Stimulated activated CD4-positive, alpha-beta T cell treated with anti-CD3 and anti-CD28 coated beads, TNF-alpha, amount 100 ng/mL, for 1 hour (primary cell): ENCODE results near the gene ELMO1.
"Not testable (repeated sequence)": the region's sequence is repeated elsewhere in the genome, so short reads cannot be mapped to it uniquely, and the experiment has no call there.

ENCODE experiments used
- DNase-seq, 3 donors: peaks; one replicate each; pipeline ENCODE4 v3.0.0-alpha.2; 2020; ENCODE audit warnings: low read depth in 3 of 3, low spot score in 1 of 3

Gene ELMO1

GRCh38 chr7:36986948-36987724 is 461.5 kb downstream of the ELMO1 start:
- peak in 2 of 3 donors; percentile 9 to 50 for DNase-seq

GRCh38 chr7:36986511-36986933 is 462.1 kb downstream of the ELMO1 start:
- DNase-seq = no peak

GRCh38 chr7:36985866-36986400 is 462.7 kb downstream of the ELMO1 start:
- no peak for DNase-seq

GRCh38 chr7:36985316-36985715 is 463.3 kb downstream of the ELMO1 start:
- DNase-seq = no peak

GRCh38 chr7:36984710-36985312 is 463.9 kb downstream of the ELMO1 start:
- no peak for DNase-seq

GRCh38 chr7:36984041-36984521 is 464.6 kb downstream of the ELMO1 start:
- no peak for DNase-seq

- DNase-seq = no peak
Measured at GRCh38 chr7:36982766-36983165, 465.9 kb downstream of the ELMO1 start.

GRCh38 chr7:36979810-36980248 is 468.8 kb downstream of the ELMO1 start:
- DNase-seq = no peak

GRCh38 chr7:36978461-36978860 is 470.2 kb downstream of the ELMO1 start:
- no peak for DNase-seq

GRCh38 chr7:36977878-36978277 is 470.8 kb downstream of the ELMO1 start:
- DNase-seq = no peak

- DNase-seq = not testable (repeated sequence)
Measured at GRCh38 chr7:36973534-36973933, 475.1 kb downstream of the ELMO1 start.

GRCh38 chr7:36972140-36972518 is 476.5 kb downstream of the ELMO1 start:
- DNase-seq = no peak

GRCh38 chr7:36971515-36972139 is 477.0 kb downstream of the ELMO1 start:
- DNase-seq = no peak

- no peak for DNase-seq
Measured at GRCh38 chr7:36970551-36971514, 477.8 kb downstream of the ELMO1 start.

- no peak for DNase-seq
Measured at GRCh38 chr7:36969376-36969775, 479.3 kb downstream of the ELMO1 start.

GRCh38 chr7:36967387-36967786 is 481.3 kb downstream of the ELMO1 start:
- no peak for DNase-seq

GRCh38 chr7:36966636-36967035 is 482.0 kb downstream of the ELMO1 start:
- no peak for DNase-seq

GRCh38 chr7:36966039-36966438 is 482.6 kb downstream of the ELMO1 start:
- DNase-seq = no peak

- DNase-seq = no peak
Measured at GRCh38 chr7:36965625-36966024, 483.0 kb downstream of the ELMO1 start.

- DNase-seq = no peak
Measured at GRCh38 chr7:36964297-36964696, 484.4 kb downstream of the ELMO1 start.

- DNase-seq = no peak
Measured at GRCh38 chr7:36962367-36962766, 486.3 kb downstream of the ELMO1 start.
